Mucosa of descending colon (tissue), 3 donors: ENCODE measurements around the gene TCP11L1. TPM values are rescaled to one million over a fixed set of nuclear protein-coding genes. Genes with fewer than 3 reads are reported as not detected.
A peak's percentile ranks its signal among the peaks of the same experiment; 100 is the strongest.

Experiments used
- ATAC-seq: fragments of 200-7000 bp; cut with Tn5 transposase; one replicate; pipeline ENCODE4 v1.9.1; 2020; ENCODE audit warnings: mild to moderate bottlenecking, moderate library complexity
- DNase-seq, 3 donors: peaks; one replicate each; pipeline ENCODE4 v3.0.0-alpha.2; 2020
- H3K36me3 ChIP-seq: fragments of 200-600 bp; one replicate; pipeline ENCODE4 v1.8.0; 2021; ENCODE audit warnings: low read depth, mild to moderate bottlenecking
- H3K4me1 ChIP-seq: fragments of 200-600 bp; one replicate; pipeline ENCODE4 v1.8.0; 2021; ENCODE audit warnings: low read depth, mild to moderate bottlenecking
- H3K4me3 ChIP-seq: fragments of 200-600 bp; one replicate; pipeline ENCODE4 v1.8.0; 2021; ENCODE audit warnings: mild to moderate bottlenecking
- H3K9me3 ChIP-seq: fragments of 200-600 bp; one replicate; pipeline ENCODE4 v1.8.0; 2021; ENCODE audit warnings: mild to moderate bottlenecking
- intact Hi-C, 2 donors: fragments of 100-400 bp; cut with DNase I in 1 of 2; cut with micrococcal nuclease in 1 of 2; formaldehyde crosslinking; loops; one replicate each; pipeline versions ENCODE4 v1.11.0 to v1.11.1; 2022; cut with DNase I, micrococcal nuclease
- total RNA-seq, 3 donors: library from RNA; stranded (reverse); fragmentation: NEBNext Ultra II Directional in 2 of 3; extraction: Animal tissue kit (Norgen Biotek cat#: 25700) in 2 of 3; gene quantifications; one replicate each; pipeline versions ENCODE4 v1.2.1 to v1.2.4, GENCODE V29; 2021 to 2023
- TF ChIP-seq, protein P1 (sequence below): fragments of 200-600 bp; IDR thresholded peaks from one replicate; pipeline ENCODE4 v1.8.0; 2022; ENCODE audit warnings: antibody characterized with exemption, mild to moderate bottlenecking
- donor health status: DM: no; HTN: no; CAD: no; lungs with moderate emphysema.
- donor health status: DM: no; HTN: no; CAD: no.
- donor health status: DM: no; HTN: yes; CAD: no.

TCP11L1 gene
- total RNA-seq, 3 donors from 2014 or later: 24.8 to 51.6 (median 31.3) TPM

DNA sequence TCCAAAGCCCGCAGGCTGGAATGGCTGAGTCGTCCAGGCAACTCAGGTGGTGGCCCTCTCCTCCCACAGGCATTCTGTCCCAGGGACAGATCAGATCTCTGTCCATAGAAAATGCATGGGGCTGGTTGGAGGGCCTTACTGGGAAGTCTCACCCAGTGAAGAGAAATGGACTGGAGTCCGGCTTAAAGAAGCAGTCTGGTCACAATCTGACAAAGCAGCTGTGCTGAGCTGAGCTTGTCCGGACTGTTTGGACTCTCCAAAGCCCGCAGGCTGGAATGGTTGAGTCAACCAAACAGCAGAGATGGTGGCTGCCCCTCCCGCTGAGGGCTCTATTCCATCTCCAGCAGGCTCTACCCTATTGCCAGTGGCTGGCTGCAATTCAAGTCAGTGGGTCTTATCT lies 38.1 kb upstream of the TCP11L1 start:
- TF ChIP-seq, protein P1, sequence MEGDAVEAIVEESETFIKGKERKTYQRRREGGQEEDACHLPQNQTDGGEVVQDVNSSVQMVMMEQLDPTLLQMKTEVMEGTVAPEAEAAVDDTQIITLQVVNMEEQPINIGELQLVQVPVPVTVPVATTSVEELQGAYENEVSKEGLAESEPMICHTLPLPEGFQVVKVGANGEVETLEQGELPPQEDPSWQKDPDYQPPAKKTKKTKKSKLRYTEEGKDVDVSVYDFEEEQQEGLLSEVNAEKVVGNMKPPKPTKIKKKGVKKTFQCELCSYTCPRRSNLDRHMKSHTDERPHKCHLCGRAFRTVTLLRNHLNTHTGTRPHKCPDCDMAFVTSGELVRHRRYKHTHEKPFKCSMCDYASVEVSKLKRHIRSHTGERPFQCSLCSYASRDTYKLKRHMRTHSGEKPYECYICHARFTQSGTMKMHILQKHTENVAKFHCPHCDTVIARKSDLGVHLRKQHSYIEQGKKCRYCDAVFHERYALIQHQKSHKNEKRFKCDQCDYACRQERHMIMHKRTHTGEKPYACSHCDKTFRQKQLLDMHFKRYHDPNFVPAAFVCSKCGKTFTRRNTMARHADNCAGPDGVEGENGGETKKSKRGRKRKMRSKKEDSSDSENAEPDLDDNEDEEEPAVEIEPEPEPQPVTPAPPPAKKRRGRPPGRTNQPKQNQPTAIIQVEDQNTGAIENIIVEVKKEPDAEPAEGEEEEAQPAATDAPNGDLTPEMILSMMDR: no peak
- no peaks in the 10 kb centered on the region for H3K36me3 ChIP-seq
- no peak for DNase-seq
- no peaks in the 10 kb centered on the region for H3K9me3 ChIP-seq
- H3K4me3 ChIP-seq: no peak overlapping the region
- H3K4me1 ChIP-seq: no peaks in the 10 kb centered on the region
- intact Hi-C loops: no loop called here
- no peak for ATAC-seq

DNA sequence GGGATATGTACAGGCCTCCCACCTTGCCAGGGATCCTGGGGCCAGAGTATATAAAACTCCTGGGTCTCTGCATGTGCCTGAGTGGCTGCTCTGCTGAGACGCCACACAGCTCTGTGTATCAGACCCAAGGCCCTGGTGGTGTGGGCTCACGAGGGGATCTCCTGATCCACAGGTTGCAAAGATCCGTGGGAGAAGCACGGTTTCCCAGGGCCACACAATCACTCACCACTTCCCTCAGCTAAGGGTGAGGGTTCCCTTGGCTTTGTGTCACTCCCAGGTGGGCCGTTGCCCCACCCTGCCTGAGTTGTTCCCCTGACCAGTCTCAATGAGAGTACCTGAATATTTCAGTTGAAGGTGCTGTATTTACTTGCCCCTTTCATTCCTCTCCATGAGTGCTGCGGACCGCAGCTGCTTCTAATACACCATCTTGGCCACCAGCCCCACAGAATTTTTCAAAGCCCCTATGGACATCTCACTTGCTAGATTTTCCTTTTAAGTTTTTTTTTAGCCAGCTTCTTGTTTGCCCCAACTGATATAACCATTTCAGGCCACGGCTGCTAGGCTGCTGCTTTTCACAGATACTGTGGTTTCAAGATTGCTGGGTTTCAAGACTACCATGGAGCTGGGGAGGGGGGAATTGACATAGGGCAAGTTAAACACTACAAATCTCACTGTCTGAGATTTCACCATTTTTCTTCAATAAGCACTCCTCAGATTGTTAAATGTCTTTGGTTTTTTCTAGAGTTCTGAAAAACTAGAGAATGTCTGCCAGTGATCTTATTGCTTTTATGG lies 37.4 kb upstream of the TCP11L1 start:
- H3K4me1 ChIP-seq: no peaks in the 10 kb centered on the region
- TF ChIP-seq, protein P1: no peak
- no peaks in the 10 kb centered on the region for H3K36me3 ChIP-seq
- H3K9me3 ChIP-seq: no peaks in the 10 kb centered on the region
- DNase-seq (no peak), ATAC-seq (no peak)
- H3K4me3 ChIP-seq: no peak overlapping the region
- intact Hi-C loops: no loop called here

DNA sequence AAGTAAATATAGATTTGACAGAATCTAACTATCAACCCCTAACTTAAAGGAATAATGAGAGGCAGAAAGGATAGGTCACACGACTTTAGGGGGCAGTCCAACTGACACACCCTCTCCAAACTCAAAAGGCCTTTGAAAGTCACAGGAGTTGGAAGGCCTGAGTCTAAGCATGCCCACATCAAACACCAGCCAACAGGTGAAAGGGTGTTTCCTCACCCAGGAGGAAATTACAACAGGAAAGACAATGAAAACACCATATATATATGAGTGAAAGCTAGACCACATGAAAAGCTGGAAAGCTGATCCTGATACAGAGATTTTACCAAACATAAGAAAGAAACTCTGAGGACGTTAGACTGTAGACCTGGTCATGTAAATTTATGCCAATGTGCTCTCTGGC lies 34.2 kb upstream of the TCP11L1 start:
- ATAC-seq (peak; percentile 69), DNase-seq (no peak)
- TF ChIP-seq, protein P1: no peak
- Histone ChIP-seq H3K4me1 (no peaks in the 10 kb centered on the region), H3K36me3 (no peaks in the 10 kb centered on the region), H3K9me3 (no peaks in the 10 kb centered on the region), H3K4me3 (no peak overlapping the region)
- intact Hi-C loops: no loop called here

DNA sequence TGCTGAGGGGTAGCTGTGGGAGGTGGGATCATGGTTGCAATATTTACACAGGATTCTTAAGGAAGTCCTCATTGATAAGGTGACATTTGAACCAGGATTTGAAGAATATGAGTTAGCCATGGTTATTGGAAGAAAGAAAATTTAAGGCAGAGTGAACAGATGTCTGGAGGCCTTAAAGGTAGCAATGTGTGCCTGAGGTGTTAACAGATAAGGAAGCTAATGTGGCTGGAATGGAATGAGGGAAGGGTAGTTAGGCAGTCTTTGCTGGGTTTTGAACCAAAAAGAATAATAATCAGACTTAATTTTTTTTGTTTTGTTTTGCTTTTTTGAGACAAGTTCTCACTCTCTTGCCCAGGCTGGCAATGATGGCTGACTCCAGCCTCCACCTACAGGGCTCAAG lies 33.4 kb upstream of the TCP11L1 start:
- Histone ChIP-seq H3K4me1 (no peaks in the 10 kb centered on the region), H3K9me3 (no peaks in the 10 kb centered on the region), H3K36me3 (no peaks in the 10 kb centered on the region), H3K4me3 (no peak overlapping the region)
- ATAC-seq (no peak), DNase-seq (no peak)
- intact Hi-C loops: no loop called here
- TF ChIP-seq, protein P1: no peak

DNA sequence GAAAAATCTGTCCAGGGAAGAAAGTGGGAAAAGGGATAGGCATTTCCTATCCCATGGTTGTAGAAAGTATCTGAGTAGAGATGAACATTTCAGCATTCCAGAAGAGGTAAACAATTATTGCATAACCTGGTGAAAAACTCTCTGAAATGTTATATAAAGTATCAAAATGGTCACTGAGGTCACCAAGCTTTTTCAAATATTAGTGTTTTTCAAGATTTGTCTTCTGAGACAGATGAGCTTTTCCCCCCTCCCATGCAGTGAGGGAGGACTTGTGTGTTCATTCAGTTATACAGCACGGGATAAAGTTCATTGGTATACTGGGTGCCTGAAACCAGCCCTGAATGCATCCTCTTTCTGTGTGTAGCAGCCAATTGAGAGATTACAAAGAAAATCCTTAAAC lies 25.6 kb upstream of the TCP11L1 start:
- DNase-seq: no peak

More for the DNA sequence above, 25.6 kb upstream of the TCP11L1 start:
- Histone ChIP-seq H3K4me3 (no peak overlapping the region), H3K9me3 (no peaks in the 10 kb centered on the region), H3K4me1 (peaks cover 20% of the 10 kb centered on the region), H3K36me3 (no peaks in the 10 kb centered on the region)
- TF ChIP-seq, protein P1: no peak
- intact Hi-C loops: no loop called here
- ATAC-seq: no peak
